HS-27A (cell line): ENCODE data around the gene IPMK.

Experiments used
- DNase-seq: peaks from one replicate; pipeline ENCODE4 v3.0.0-alpha.2; 2012; ENCODE audit warnings: low read depth, missing footprints

Gene IPMK

GRCh38 chr10:58267713-58268453, at the start of gene IPMK:
Gene IPMK, minus strand, starts transcription at chr10:58267894. Its CDS starts 283 bp downstream, at chr10:58267611.
- peak; percentile 40 for DNase-seq

DNA sequence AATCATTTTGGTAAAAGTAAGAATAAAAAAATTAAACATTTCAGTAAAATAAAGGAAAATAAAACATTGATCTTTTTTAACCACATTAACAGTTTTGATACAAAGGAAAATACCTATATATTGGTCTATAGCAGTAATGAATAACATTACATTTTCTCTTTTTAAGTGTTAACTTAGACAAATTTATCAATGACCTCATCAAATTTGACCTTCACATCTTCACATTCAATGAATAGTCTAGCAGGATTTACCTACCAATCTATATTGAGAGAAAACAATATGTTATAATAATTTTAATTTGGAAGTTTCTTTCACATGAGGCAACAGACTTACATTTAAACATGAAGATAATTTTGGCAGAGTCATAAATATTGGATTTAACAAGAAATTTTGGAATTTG, 49.2 kb upstream of the IPMK start:
- DNase-seq = no peak

DNA sequence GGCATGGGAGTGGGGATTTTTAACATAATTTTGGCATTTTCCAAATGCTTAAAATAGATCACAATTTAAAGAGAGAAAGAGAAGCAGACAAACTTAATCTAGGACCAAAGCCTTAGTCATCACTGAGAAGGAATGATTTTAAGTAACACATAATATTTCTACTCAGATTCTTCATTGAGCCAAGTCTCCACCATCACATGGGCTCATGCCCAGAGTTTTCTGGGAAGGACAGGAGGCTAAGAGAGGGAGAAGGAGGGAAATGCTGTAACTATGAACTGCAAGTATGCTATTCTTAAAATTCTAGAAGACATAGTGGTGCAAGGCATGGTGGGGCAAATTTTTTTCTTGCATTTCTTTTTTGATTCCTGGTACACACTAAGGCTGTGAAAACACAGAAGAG, 43.3 kb upstream of the IPMK start:
- DNase-seq = no peak

DNA sequence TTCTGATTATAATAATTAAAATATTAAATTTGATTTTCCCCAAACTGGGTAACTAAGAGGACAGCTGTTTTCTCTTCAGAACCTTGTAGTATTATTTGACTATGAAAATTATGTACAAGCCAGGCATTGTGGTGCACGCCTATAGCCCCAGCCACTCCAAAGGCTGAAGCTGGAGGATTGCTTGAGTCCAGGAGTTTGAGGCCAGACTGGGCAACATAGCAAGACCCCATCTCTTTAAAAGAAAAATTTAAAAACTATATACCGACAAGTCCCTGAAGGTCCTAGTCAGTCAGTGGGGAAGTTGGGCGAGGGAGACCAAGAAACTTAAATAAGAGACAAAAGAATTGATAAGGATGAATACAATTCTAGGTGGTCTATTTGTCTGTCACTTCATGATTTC, 40.0 kb upstream of the IPMK start:
- no peak for DNase-seq

DNA sequence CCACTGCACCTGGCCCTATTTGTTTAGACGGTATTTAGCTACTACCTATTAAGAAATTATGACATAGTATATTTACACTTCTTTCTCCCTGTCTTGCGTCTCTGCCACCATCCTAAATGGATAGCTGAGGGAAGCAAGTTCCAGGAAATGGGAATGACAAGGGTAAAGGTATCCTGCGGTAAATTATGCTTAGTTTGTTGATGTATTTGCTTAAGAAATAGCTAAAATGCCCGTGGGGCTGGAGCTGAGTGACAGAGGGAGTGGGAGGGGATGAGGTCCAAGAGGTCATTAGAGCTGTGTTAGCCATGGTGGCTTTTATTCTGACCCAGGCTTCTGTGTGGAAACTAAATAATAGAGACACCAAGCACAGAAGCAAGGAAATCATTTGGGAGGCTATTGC, 38.1 kb upstream of the IPMK start:
- no peak for DNase-seq

GRCh38 chr10:58304099-58304633, 36.5 kb upstream of the IPMK start:
- no peak for DNase-seq

DNA sequence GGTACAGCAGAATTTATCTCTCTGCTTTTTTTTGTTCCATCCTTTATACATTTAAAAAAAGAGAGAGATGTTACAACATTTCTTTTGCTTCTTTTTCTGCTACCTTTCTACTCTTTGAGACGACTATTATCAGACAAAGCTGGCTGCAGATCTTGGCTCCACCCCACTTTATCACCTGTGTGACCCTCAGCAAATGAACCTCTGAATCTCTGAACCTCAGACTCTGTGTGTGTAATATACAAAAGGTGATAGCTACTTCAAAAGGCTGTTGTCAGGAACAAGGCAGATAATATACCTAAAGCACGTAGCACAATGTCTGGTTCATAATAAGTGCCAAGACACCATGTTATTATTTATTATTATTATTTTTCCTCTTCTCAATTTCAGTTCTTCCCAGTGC, 34.6 kb upstream of the IPMK start:
- no peak for DNase-seq

GRCh38 chr10:58300676-58301075, 33.0 kb upstream of the IPMK start:
- no peak for DNase-seq

DNA sequence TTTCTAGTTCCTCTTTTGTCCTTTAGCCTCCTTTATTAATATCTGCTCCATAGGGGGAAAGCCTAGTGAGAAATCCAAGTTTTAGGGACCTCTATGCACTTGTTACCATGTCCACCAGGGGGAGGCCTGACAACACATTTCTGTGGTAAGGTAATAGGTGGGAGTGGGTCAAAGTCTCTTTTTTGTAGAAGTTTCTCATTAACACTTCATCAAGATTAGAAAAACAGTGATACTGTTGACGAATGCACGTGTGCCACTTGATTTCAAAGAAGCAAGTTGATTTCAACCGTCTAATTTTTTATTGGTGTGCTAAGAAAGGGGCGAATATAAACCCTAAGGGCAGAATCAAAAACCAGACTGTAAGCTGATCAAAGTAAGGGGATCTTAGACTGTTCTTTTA, 31.9 kb upstream of the IPMK start:
- no peak for DNase-seq

- DNase-seq = no peak
Measured at GRCh38 chr10:58293989-58294388, 26.3 kb upstream of the IPMK start.

- no peak for DNase-seq
Measured at GRCh38 chr10:58291538-58292174, 24.0 kb upstream of the IPMK start.

DNA sequence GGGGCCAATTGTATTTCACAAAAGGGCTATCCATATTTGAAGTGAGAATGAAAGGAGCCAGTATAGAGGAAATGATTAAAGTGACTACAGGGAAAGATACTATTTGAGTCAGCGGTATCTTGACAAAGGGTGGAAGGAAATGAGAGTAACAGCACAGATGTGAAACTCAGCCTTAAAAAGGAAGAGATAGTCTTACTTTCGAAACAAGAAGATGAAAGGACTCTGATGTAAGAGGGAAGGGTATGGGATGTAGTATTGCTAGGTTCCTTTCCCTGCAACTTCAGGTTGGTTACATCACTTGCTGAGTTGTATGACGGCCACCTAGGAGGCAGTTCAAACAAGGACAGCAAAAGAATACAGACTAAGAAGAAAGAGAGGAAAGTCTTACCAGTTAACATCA, 14.9 kb upstream of the IPMK start:
- DNase-seq = no peak

- no peak for DNase-seq
Measured at GRCh38 chr10:58281092-58281752, 13.5 kb upstream of the IPMK start.

GRCh38 chr10:58280477-58280876, 12.8 kb upstream of the IPMK start:
- peak; percentile 42 for DNase-seq

- DNase-seq = no peak
Measured at GRCh38 chr10:58278962-58279307, 11.2 kb upstream of the IPMK start.

DNA sequence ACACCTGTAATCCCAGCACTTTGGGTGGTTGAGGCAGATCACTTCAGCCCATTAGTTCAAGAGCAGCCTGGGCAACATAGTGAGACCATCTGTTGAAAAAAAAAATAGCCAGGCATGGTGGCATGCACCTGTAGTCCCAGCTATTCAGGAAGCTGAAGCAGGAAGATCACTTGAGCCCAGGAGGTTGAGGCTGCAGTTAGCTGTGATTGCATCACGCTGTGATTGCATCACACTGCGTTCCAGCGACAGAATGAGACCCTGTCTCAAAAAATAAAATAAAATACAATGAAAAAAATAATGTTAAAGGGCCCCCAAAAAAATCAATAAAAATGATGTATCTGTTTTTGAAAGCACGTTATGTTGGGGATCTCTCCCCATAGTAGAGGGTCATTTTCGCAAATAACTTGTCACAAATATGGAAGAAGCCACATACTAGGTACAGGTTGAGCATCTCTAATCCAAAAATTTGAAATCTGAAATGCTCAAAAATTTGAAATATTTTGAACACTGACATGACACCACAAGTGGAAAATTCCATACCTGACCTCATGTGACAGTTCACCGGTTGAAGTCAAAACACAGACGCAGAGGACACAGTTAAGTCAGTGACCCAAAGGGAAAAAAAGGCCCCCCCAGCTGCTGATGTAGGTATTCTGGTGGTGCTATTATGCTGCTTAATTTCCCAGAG, 10.7 kb upstream of the IPMK start:
- DNase-seq = no peak

GRCh38 chr10:58275908-58276307, 8.2 kb upstream of the IPMK start:
- no peak for DNase-seq

- no peak for DNase-seq
Measured at GRCh38 chr10:58275261-58275660, 7.6 kb upstream of the IPMK start.

GRCh38 chr10:58269782-58270290, 2.1 kb upstream of the IPMK start:
- DNase-seq = no peak

GRCh38 chr10:58268946-58269781, 1.5 kb upstream of the IPMK start, which contains the start of gene CISD1:
Gene CISD1, plus strand, starts transcription at chr10:58269162. Its CDS starts 112 bp downstream, at chr10:58269274.
- DNase-seq = peak; percentile 89

DNA sequence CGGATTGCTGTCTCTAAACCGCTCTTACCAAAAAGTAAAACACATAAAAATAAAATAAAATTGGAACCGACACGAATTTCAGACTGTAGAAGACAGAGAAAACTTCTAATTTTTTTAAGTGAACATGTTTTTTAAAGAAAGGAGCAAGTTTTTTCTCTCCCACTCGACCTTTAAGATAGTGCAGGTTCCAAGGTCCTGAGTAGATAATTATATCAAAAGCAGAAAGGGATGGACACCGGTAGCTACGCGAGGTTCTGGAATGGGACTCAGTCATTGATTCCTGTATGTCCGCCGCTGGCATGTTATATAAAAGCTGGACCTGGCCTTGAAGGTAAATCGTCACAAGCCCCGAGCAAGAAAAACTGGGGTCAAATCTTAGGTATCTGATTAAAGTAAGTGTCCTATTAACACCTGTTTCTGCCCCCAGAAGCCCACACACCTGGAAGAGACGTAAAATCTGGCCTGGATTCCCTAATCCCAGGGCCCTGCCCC, 806 bp upstream of the IPMK start:
- DNase-seq = peak; percentile 41
